ENCODE data around the gene DVL3.

DVL3 gene

GRCh38 chr3:184176377-184177330 lies 21.5 kb downstream of the DVL3 start:
- Histone ChIP-seq H3K27ac (ENCODE audit: low read length) (peak overlapping the region; percentile 53), H3K9ac (ENCODE audit: low read depth, low read length) (peak overlapping the region; percentile 96), H3K4me3 (ENCODE audit: low read depth in 1 of 2, low read length in 2 of 2) (peak overlapping the region; percentile 93 to 98; a peak in 3 of 4 replicates), H3K4me2 (ENCODE audit: insufficient read depth, low read length) (peak overlapping the region; percentile 97), H3K9me3 (ENCODE audit: insufficient read depth, low read length, severe bottlenecking) (no peaks in the 10 kb centered on the region), H3K4me1 (ENCODE audit: insufficient read depth, low read length) (peaks cover 34% of the 10 kb centered on the region), H2AFZ (ENCODE audit: low read depth, low read length) (no peak overlapping the region), H3K27me3 (ENCODE audit: insufficient read depth, low read length, poor library complexity) (no peaks in the 10 kb centered on the region), H3K79me2 (ENCODE audit: insufficient read depth, low read length) (peaks cover 45% of the 10 kb centered on the region), H3K36me3 (ENCODE audit: insufficient read depth, low read length) (peaks cover 61% of the 10 kb centered on the region), H4K20me1 (ENCODE audit: insufficient read depth, low read length) (peaks cover 7% of the 10 kb centered on the region)
- ATAC-seq (ENCODE audit: insufficient read depth, low read depth), result no peak
- peak; percentile 24 for DNase-seq
- TF ChIP-seq CTCF (IDR thresholded peaks at IDR 0.05; ENCODE audit: borderline replicate concordance, extremely low read depth, low read length, poor library complexity, severe bottlenecking) (no peak), EZH2 (IDR thresholded peaks at IDR 0.05; ENCODE audit: borderline replicate concordance, low read depth, low read length, severe bottlenecking) (no peak)

- H2AFZ ChIP-seq (ENCODE audit: low read depth, low read length), result no peak overlapping the region
- peaks cover 45% of the 10 kb centered on the region for H3K79me2 ChIP-seq (ENCODE audit: insufficient read depth, low read length)
- H3K9ac ChIP-seq (ENCODE audit: low read depth, low read length), result peak overlapping the region; percentile 96; the same call in 1 of the 2 replicates
- no peak for DNase-seq
- TF ChIP-seq EZH2 (IDR thresholded peaks at IDR 0.05; ENCODE audit: borderline replicate concordance, low read depth, low read length, severe bottlenecking), result no peak
- no peak for TF ChIP-seq CTCF (IDR thresholded peaks at IDR 0.05; ENCODE audit: borderline replicate concordance, extremely low read depth, low read length, poor library complexity, severe bottlenecking)
- H3K4me3 ChIP-seq (ENCODE audit: low read depth in 1 of 2, low read length in 2 of 2), result 0 out of 4 replicates have a peak overlapping the region, but pooled peaks of 1 of the 2 experiments have one; percentile 98
- H3K27me3 ChIP-seq (ENCODE audit: insufficient read depth, low read length, poor library complexity), result no peaks in the 10 kb centered on the region
- peaks cover 64% of the 10 kb centered on the region for H3K36me3 ChIP-seq (ENCODE audit: insufficient read depth, low read length)
- peak overlapping the region; percentile 97; the same call in 1 of the 2 replicates for H3K4me2 ChIP-seq (ENCODE audit: insufficient read depth, low read length)
- H3K9me3 ChIP-seq (ENCODE audit: insufficient read depth, low read length, severe bottlenecking), result no peaks in the 10 kb centered on the region
- peak overlapping the region; percentile 53 for H3K27ac ChIP-seq (ENCODE audit: low read length)
- ATAC-seq (ENCODE audit: insufficient read depth, low read depth), result no peak
- peaks cover 7% of the 10 kb centered on the region for H4K20me1 ChIP-seq (ENCODE audit: insufficient read depth, low read length)
- peaks cover 34% of the 10 kb centered on the region for H3K4me1 ChIP-seq (ENCODE audit: insufficient read depth, low read length)
These were observed 22.2 kb downstream of the DVL3 start for GRCh38 chr3:184177331-184177731.

- TF ChIP-seq CTCF (IDR thresholded peaks at IDR 0.05; ENCODE audit: borderline replicate concordance, extremely low read depth, low read length, poor library complexity, severe bottlenecking), result no peak
- no peak for TF ChIP-seq EZH2 (IDR thresholded peaks at IDR 0.05; ENCODE audit: borderline replicate concordance, low read depth, low read length, severe bottlenecking)
- no peaks in the 10 kb centered on the region for H3K27me3 ChIP-seq (ENCODE audit: insufficient read depth, low read length, poor library complexity)
- ATAC-seq (ENCODE audit: insufficient read depth, low read depth) (no peak), DNase-seq (no peak)
- H4K20me1 ChIP-seq (ENCODE audit: insufficient read depth, low read length), result peaks cover 7% of the 10 kb centered on the region
- H3K9me3 ChIP-seq (ENCODE audit: insufficient read depth, low read length, severe bottlenecking), result no peaks in the 10 kb centered on the region
- no peak overlapping the region for H3K4me3 ChIP-seq (ENCODE audit: low read depth in 1 of 2, low read length in 2 of 2)
- peaks cover 45% of the 10 kb centered on the region for H3K79me2 ChIP-seq (ENCODE audit: insufficient read depth, low read length)
- no peak overlapping the region for H3K9ac ChIP-seq (ENCODE audit: low read depth, low read length)
- no peak overlapping the region for H3K27ac ChIP-seq (ENCODE audit: low read length)
- peaks cover 34% of the 10 kb centered on the region for H3K4me1 ChIP-seq (ENCODE audit: insufficient read depth, low read length)
- H2AFZ ChIP-seq (ENCODE audit: low read depth, low read length), result no peak overlapping the region
- peak overlapping the region; percentile 97; the same call in 1 of the 2 replicates for H3K4me2 ChIP-seq (ENCODE audit: insufficient read depth, low read length)
- peaks cover 69% of the 10 kb centered on the region for H3K36me3 ChIP-seq (ENCODE audit: insufficient read depth, low read length)
These were observed 22.7 kb downstream of the DVL3 start for GRCh38 chr3:184177767-184178306.
